ENCODE measurements around the gene PTK7. TPM values are rescaled to one million over a fixed set of nuclear protein-coding genes. Genes with fewer than 3 reads are reported as not detected.

PTK7 gene
- total and polyA plus RNA-seq, 2 experiments from 2014 or later: 46.1 to 147 TPM

DNA sequence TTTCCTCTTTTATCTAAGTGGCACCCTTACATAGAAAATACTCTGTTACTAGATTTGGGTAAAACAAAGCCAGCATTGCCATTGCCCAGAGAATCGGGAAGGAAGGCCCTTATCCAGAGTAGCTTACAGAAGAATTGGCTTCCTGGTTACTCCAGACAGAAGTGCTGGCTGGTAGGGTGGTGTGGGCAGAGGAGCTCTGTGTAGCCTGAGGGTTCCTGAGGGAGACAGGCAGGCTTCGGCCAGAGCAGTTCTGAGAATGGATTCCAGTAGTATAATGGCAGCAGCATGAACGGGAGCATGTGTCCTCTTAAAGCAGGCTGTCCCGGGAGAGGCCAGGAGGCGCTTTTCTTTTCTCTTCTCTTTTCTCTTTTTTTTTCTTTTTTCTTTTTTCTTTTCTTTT, 117.8 kb downstream of the PTK7 start (continued):
- TF ChIP-seq, protein P1, sequence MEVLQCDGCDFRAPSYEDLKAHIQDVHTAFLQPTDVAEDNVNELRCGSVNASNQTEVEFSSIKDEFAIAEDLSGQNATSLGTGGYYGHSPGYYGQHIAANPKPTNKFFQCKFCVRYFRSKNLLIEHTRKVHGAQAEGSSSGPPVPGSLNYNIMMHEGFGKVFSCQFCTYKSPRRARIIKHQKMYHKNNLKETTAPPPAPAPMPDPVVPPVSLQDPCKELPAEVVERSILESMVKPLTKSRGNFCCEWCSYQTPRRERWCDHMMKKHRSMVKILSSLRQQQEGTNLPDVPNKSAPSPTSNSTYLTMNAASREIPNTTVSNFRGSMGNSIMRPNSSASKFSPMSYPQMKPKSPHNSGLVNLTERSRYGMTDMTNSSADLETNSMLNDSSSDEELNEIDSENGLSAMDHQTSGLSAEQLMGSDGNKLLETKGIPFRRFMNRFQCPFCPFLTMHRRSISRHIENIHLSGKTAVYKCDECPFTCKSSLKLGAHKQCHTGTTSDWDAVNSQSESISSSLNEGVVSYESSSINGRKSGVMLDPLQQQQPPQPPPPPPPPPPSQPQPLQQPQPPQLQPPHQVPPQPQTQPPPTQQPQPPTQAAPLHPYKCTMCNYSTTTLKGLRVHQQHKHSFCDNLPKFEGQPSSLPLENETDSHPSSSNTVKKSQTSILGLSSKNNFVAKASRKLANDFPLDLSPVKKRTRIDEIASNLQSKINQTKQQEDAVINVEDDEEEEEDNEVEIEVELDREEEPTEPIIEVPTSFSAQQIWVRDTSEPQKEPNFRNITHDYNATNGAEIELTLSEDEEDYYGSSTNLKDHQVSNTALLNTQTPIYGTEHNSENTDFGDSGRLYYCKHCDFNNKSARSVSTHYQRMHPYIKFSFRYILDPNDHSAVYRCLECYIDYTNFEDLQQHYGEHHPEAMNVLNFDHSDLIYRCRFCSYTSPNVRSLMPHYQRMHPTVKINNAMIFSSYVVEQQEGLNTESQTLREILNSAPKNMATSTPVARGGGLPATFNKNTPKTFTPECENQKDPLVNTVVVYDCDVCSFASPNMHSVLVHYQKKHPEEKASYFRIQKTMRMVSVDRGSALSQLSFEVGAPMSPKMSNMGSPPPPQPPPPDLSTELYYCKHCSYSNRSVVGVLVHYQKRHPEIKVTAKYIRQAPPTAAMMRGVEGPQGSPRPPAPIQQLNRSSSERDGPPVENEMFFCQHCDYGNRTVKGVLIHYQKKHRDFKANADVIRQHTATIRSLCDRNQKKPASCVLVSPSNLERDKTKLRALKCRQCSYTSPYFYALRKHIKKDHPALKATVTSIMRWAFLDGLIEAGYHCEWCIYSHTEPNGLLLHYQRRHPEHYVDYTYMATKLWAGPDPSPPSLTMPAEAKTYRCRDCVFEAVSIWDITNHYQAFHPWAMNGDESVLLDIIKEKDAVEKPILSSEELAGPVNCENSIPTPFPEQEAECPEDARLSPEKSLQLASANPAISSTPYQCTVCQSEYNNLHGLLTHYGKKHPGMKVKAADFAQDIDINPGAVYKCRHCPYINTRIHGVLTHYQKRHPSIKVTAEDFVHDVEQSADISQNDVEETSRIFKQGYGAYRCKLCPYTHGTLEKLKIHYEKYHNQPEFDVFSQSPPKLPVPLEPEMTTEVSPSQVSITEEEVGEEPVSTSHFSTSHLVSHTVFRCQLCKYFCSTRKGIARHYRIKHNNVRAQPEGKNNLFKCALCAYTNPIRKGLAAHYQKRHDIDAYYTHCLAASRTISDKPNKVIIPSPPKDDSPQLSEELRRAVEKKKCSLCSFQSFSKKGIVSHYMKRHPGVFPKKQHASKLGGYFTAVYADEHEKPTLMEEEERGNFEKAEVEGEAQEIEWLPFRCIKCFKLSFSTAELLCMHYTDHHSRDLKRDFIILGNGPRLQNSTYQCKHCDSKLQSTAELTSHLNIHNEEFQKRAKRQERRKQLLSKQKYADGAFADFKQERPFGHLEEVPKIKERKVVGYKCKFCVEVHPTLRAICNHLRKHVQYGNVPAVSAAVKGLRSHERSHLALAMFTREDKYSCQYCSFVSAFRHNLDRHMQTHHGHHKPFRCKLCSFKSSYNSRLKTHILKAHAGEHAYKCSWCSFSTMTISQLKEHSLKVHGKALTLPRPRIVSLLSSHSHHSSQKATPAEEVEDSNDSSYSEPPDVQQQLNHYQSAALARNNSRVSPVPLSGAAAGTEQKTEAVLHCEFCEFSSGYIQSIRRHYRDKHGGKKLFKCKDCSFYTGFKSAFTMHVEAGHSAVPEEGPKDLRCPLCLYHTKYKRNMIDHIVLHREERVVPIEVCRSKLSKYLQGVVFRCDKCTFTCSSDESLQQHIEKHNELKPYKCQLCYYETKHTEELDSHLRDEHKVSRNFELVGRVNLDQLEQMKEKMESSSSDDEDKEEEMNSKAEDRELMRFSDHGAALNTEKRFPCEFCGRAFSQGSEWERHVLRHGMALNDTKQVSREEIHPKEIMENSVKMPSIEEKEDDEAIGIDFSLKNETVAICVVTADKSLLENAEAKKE (CRISPR knock-in tag; IDR thresholded peaks at IDR 0.05): no peak
- TF ChIP-seq NANOG (IDR thresholded peaks at IDR 0.05; ENCODE audit: borderline replicate concordance) (no peak), ZNF114 (CRISPR knock-in tag; IDR thresholded peaks at IDR 0.05) (no peak), ZNF331 (CRISPR knock-in tag; IDR thresholded peaks at IDR 0.05; ENCODE audit: low read depth) (no peak), STAT1 (IDR thresholded peaks at IDR 0.05; ENCODE audit: unreplicated experiment) (no peak)
- TF ChIP-seq, protein P2, sequence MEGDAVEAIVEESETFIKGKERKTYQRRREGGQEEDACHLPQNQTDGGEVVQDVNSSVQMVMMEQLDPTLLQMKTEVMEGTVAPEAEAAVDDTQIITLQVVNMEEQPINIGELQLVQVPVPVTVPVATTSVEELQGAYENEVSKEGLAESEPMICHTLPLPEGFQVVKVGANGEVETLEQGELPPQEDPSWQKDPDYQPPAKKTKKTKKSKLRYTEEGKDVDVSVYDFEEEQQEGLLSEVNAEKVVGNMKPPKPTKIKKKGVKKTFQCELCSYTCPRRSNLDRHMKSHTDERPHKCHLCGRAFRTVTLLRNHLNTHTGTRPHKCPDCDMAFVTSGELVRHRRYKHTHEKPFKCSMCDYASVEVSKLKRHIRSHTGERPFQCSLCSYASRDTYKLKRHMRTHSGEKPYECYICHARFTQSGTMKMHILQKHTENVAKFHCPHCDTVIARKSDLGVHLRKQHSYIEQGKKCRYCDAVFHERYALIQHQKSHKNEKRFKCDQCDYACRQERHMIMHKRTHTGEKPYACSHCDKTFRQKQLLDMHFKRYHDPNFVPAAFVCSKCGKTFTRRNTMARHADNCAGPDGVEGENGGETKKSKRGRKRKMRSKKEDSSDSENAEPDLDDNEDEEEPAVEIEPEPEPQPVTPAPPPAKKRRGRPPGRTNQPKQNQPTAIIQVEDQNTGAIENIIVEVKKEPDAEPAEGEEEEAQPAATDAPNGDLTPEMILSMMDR (conservative IDR thresholded peaks at IDR 0.05; ENCODE audit: low read depth in 2 of 2): no peak
- TF ChIP-seq, protein P3, sequence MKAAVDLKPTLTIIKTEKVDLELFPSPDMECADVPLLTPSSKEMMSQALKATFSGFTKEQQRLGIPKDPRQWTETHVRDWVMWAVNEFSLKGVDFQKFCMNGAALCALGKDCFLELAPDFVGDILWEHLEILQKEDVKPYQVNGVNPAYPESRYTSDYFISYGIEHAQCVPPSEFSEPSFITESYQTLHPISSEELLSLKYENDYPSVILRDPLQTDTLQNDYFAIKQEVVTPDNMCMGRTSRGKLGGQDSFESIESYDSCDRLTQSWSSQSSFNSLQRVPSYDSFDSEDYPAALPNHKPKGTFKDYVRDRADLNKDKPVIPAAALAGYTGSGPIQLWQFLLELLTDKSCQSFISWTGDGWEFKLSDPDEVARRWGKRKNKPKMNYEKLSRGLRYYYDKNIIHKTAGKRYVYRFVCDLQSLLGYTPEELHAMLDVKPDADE (IDR thresholded peaks at IDR 0.05): no peak

Measured in GM23338 (cell line).